B cell (primary cell): ENCODE measurements around the gene DACH1. TPM values are rescaled to one million over a fixed set of nuclear protein-coding genes. Genes with fewer than 3 reads are reported as not detected.

Experiments
- ATAC-seq: fragments of 200-7000 bp; cut with Tn5 transposase; one replicate; pipeline ENCODE4 v1.10.0; 2021; ENCODE audit warnings: low read depth, mild to moderate bottlenecking, moderate number of reproducible peaks, moderate library complexity
- CTCF ChIA-PET: fragments of 350-600 bp; sonication (Branson Sonifier 250); formaldehyde crosslinking; loops from one replicate; lab custom pipeline; 2021; ENCODE audit warnings: antibody characterized with exemption, inconsistent platforms; lab: Charles Lee
- POLR2A ChIA-PET: fragments of 350-600 bp; sonication (Branson Sonifier 250); formaldehyde crosslinking; loops from one replicate; lab custom pipeline; 2021; ENCODE audit warnings: antibody characterized with exemption; lab: Charles Lee
- DNase-seq: peaks from one replicate; pipeline ENCODE4 v3.0.0; 2013
- H2AFZ ChIP-seq: 2 replicates; pipeline ENCODE4 v1.6.1; 2012; ENCODE audit warnings: mild to moderate bottlenecking, low read depth, low read length; ENCODE audit not compliant: insufficient read depth, poor library complexity, severe bottlenecking
- H3K27ac ChIP-seq, 2 donors: 1 replicate in 1 of 2; 2 replicates in 1 of 2; pipeline ENCODE4 v1.5.1; 2012 to 2013; ENCODE audit warnings: low read length in 2 of 2, mild to moderate bottlenecking in 2 of 2, moderate library complexity in 1 of 2
- H3K27me3 ChIP-seq, 4 experiments: fragments of 200-600 bp in 1 of 4; sonication (generic) in 1 of 4; replicated peaks in 1 of 4; 1 replicate in 2 of 4; 2 replicates in 2 of 4; pipeline versions ENCODE4 v1.6.1 to v1.7.0; 2013 to 2016; ENCODE audit warnings: low read length in 3 of 4, mild to moderate bottlenecking in 2 of 4, mixed read lengths in 1 of 4, moderate library complexity in 1 of 4; ENCODE audit not compliant: insufficient read depth in 4 of 4, control insufficient read depth in 3 of 4; ENCODE audit errors: control extremely low read depth in 1 of 4
- H3K36me3 ChIP-seq, 2 experiments: replicated peaks in 1 of 2; 1 replicate in 1 of 2; 2 replicates in 1 of 2; pipeline versions ENCODE4 v1.6.1 to v1.7.1; 2013; ENCODE audit warnings: low read length in 1 of 2; ENCODE audit not compliant: insufficient read depth in 2 of 2, control insufficient read depth in 1 of 2; ENCODE audit errors: control extremely low read depth in 1 of 2, extremely low read depth in 1 of 2
- H3K4me1 ChIP-seq, 2 donors: fragments of 200-600 bp in 1 of 2; sonication (generic) in 1 of 2; 1 replicate in 1 of 2; 2 replicates in 1 of 2; pipeline versions ENCODE4 v1.5.1 to v1.6.1; 2013 to 2017; ENCODE audit warnings: low read length in 2 of 2; ENCODE audit not compliant: control insufficient read depth in 2 of 2, insufficient read depth in 2 of 2
- H3K4me2 ChIP-seq: replicated peaks from 2 replicates; pipeline ENCODE3; 2012; ENCODE audit warnings: mild to moderate bottlenecking, low read depth, low read length; ENCODE audit not compliant: poor library complexity, severe bottlenecking
- H3K4me3 ChIP-seq, 5 experiments: fragments of 200-600 bp in 1 of 5; sonication (generic) in 1 of 5; 1 replicate in 3 of 5; 2 replicates in 2 of 5; pipeline versions ENCODE4 v1.5.1 to v1.7.0; 2011 to 2016; ENCODE audit warnings: low read length in 4 of 5, mild to moderate bottlenecking in 4 of 5, low read depth in 2 of 5, control low read depth in 1 of 5, moderate library complexity in 1 of 5; ENCODE audit not compliant: insufficient read depth in 1 of 5; ENCODE audit errors: control extremely low read depth in 1 of 5, extremely low read depth in 1 of 5
- H3K79me2 ChIP-seq: fragments of 200-600 bp; sonication (generic); one replicate; pipeline ENCODE4 v1.6.0; 2016; ENCODE audit warnings: low read length; ENCODE audit not compliant: control insufficient read depth, insufficient read depth
- H3K9ac ChIP-seq: fragments of 200-600 bp; sonication (generic); 2 replicates; pipeline ENCODE4 v1.6.1; 2017; ENCODE audit warnings: mild to moderate bottlenecking, low read length, moderate library complexity
- H3K9me3 ChIP-seq, 3 donors: one replicate each; pipeline versions ENCODE4 v1.6.1 to v1.7.1; 2013; ENCODE audit warnings: low read length in 2 of 3; ENCODE audit not compliant: control insufficient read depth in 2 of 3, insufficient read depth in 1 of 3; ENCODE audit errors: control extremely low read depth in 1 of 3
- H4K20me1 ChIP-seq: 2 replicates; pipeline ENCODE4 v1.6.0; 2012; ENCODE audit warnings: mild to moderate bottlenecking, low read length; ENCODE audit not compliant: insufficient read depth, control insufficient read depth, poor library complexity, severe bottlenecking
- H3K27ac Mint-ChIP-seq: one replicate; pipeline ENCODE4 v1.8.0; 2021; ENCODE audit warnings: mixed read lengths
- H3K27me3 Mint-ChIP-seq: one replicate; pipeline ENCODE4 v1.8.0; 2021; ENCODE audit warnings: mixed read lengths
- H3K4me1 Mint-ChIP-seq: one replicate; pipeline ENCODE4 v1.8.0; 2021; ENCODE audit warnings: mixed read lengths
- H3K4me3 Mint-ChIP-seq: one replicate; pipeline ENCODE4 v1.8.0; 2021; ENCODE audit warnings: mixed read lengths
- H3K9me3 Mint-ChIP-seq: one replicate; pipeline ENCODE4 v1.8.0; 2022; ENCODE audit warnings: mixed read lengths; ENCODE audit not compliant: insufficient read depth
- CTCF ChIP-seq: fragments of 200-600 bp; IDR thresholded peaks from one replicate; pipeline ENCODE4 v1.8.0; 2022; ENCODE audit warnings: antibody characterized with exemption, mild to moderate bottlenecking
- EZH2 ChIP-seq: IDR thresholded peaks from 2 replicates; pipeline ENCODE4 v1.6.1; 2012; ENCODE audit warnings: borderline replicate concordance, low read depth, mild to moderate bottlenecking, moderate library complexity, low read length; ENCODE audit not compliant: insufficient read depth, poor library complexity, severe bottlenecking
- WGBS: methylation state at CpG from one replicate; pipeline ENCODE4 v1.1.5; 2013; ENCODE audit warnings: missing lambda C conversion rate; ENCODE audit not compliant: insufficient coverage; 5-methylcytosine and 5-hydroxymethylcytosine counted together
- intact Hi-C: fragments of 100-400 bp; cut with micrococcal nuclease; formaldehyde crosslinking; loops from one replicate; pipeline ENCODE4 v1.10.0; 2022
- polyA plus RNA-seq: library from polyadenylated mRNA; depleted of rRNA; stranded (reverse); fragments of >200 nt; gene quantifications from 2 replicates; pipeline ENCODE4 v1.2.3, GENCODE V29; 2012
- total RNA-seq, 2 donors: library from RNA; stranded (reverse); fragments of 120-200 nt in 1 of 2; gene quantifications; 1 replicate in 1 of 2; 2 replicates in 1 of 2; pipeline versions ENCODE4 v1.2.3 to v1.2.4, GENCODE V29; 2013 to 2022

DACH1 gene
- total and polyA plus RNA-seq, 2 donors (not counting 1 experiment from before 2014, with no cell fraction given), result not detected

GRCh38 chr13:71661921-71662320 is 205.1 kb downstream of the DACH1 start:
- CTCF ChIA-PET, result no interaction called here

GRCh38 chr13:71659404-71659803 is 207.6 kb downstream of the DACH1 start:
- no peak overlapping the region for H3K27ac Mint-ChIP-seq
- CTCF ChIA-PET, result no interaction called here

More at GRCh38 chr13:71661921-71662320, 205.1 kb downstream of the DACH1 start:
- WGBS, result no CpG with 5 or more reads among the region's 3 CpGs
- ATAC-seq (no peak), DNase-seq (no peak)
- Histone ChIP-seq H3K4me2 (no peak overlapping the region), H2AFZ (no peak overlapping the region), H3K4me3 (no peak overlapping the region), H4K20me1 (no peaks in the 10 kb centered on the region), H3K27me3 (no peaks in the 10 kb centered on the region), H3K4me1 (no peaks in the 10 kb centered on the region), H3K9me3 (no peaks in the 10 kb centered on the region), H3K27ac (no peak overlapping the region), H3K79me2 (no peaks in the 10 kb centered on the region), H3K36me3 (no peaks in the 10 kb centered on the region), H3K9ac (no peak overlapping the region)
- POLR2A ChIA-PET, result no interaction called here
- intact Hi-C loops, result no loop called here
- Mint-ChIP-seq H3K27ac (no peak overlapping the region), H3K27me3 (no peaks in the 10 kb centered on the region), H3K9me3 (no peaks in the 10 kb centered on the region), H3K4me1 (no peaks in the 10 kb centered on the region), H3K4me3 (no peak overlapping the region)
- TF ChIP-seq CTCF, result no peak
- TF ChIP-seq EZH2, result no peak

More at GRCh38 chr13:71659404-71659803, 207.6 kb downstream of the DACH1 start:
- Histone ChIP-seq H3K9ac (no peak overlapping the region), H3K9me3 (no peaks in the 10 kb centered on the region), H3K27ac (no peak overlapping the region), H3K27me3 (no peaks in the 10 kb centered on the region), H3K4me2 (no peak overlapping the region), H3K4me3 (no peak overlapping the region), H3K36me3 (no peaks in the 10 kb centered on the region), H2AFZ (no peak overlapping the region), H3K4me1 (no peaks in the 10 kb centered on the region), H4K20me1 (no peaks in the 10 kb centered on the region), H3K79me2 (no peaks in the 10 kb centered on the region)
- Mint-ChIP-seq H3K9me3 (no peaks in the 10 kb centered on the region), H3K4me1 (no peaks in the 10 kb centered on the region), H3K4me3 (no peak overlapping the region), H3K27me3 (no peaks in the 10 kb centered on the region)
- POLR2A ChIA-PET, result no interaction called here
- DNase-seq, result no peak
- TF ChIP-seq EZH2, result no peak
- TF ChIP-seq CTCF, result no peak
- ATAC-seq, result no peak
- intact Hi-C loops, result no loop called here
